GM12865 (cell line): ENCODE data around the gene APOBEC3C.

ENCODE experiments used
- DNase-seq: peaks from one replicate; pipeline ENCODE4 v3.0.0; 2010; ENCODE audit warnings: low read depth
- H3K4me3 ChIP-seq: 2 replicates; pipeline ENCODE4 v1.5.1; 2011; ENCODE audit warnings: mild to moderate bottlenecking, low read depth, low read length, control low read depth
- CTCF ChIP-seq: IDR thresholded peaks from 2 replicates; pipeline ENCODE4 v1.5.1; 2011; ENCODE audit warnings: low read length, control low read depth, low read depth, inconsistent platforms; ENCODE audit not compliant: insufficient read depth; ENCODE audit errors: missing control alignments

APOBEC3C gene

GRCh38 chr22:39013942-39014722 lies at the start of gene APOBEC3C:
APOBEC3C (plus strand) TSS chr22:39014257; CDS start chr22:39014363, 106 bp downstream.
- DNase-seq = peak; percentile 95
- no peak for TF ChIP-seq CTCF
- peak within 1 kb of the TSS; percentile 99 for H3K4me3 ChIP-seq

GRCh38 chr22:38964306-38964705 lies 49.8 kb upstream of the APOBEC3C start:
- no peak for TF ChIP-seq CTCF
- no peak overlapping the region for H3K4me3 ChIP-seq

GRCh38 chr22:38964989-38965388 lies 49.1 kb upstream of the APOBEC3C start:
- H3K4me3 ChIP-seq = no peak overlapping the region
- TF ChIP-seq CTCF = no peak
- DNase-seq = no peak

More at GRCh38 chr22:38964306-38964705, 49.8 kb upstream of the APOBEC3C start:
- no peak for DNase-seq

GRCh38 chr22:38965614-38966379 lies 48.3 kb upstream of the APOBEC3C start:
- H3K4me3 ChIP-seq = no peak overlapping the region
- DNase-seq = no peak
- TF ChIP-seq CTCF = no peak

GRCh38 chr22:38966380-38966702 lies 47.7 kb upstream of the APOBEC3C start:
- TF ChIP-seq CTCF = no peak
- DNase-seq = no peak
- no peak overlapping the region for H3K4me3 ChIP-seq

GRCh38 chr22:38966942-38967341 lies 47.1 kb upstream of the APOBEC3C start:
- no peak for TF ChIP-seq CTCF
- DNase-seq = no peak
- no peak overlapping the region for H3K4me3 ChIP-seq
